GM12878 (cell line): ENCODE results near the gene SIRT3. TPM values are rescaled to one million over a fixed set of nuclear protein-coding genes. Genes with fewer than 3 reads are reported as not detected.
"Not testable (repeated sequence)": the region's sequence is repeated elsewhere in the genome, so short reads cannot be mapped to it uniquely, and the experiment has no call there.

Source experiments
- ATAC-seq: fragments of 200-7000 bp; cut with Tn5 transposase; 3 replicates; pipeline ENCODE4 v1.9.1; 2020; ENCODE audit warnings: mild to moderate bottlenecking, moderate library complexity
- BruUV-seq: library from RNA; stranded (reverse); fragments of 400-500 nt; replicated peaks from 2 replicates; lab custom pipeline; 2021; lab: Mats Ljungman, UMichigan
- CTCF ChIA-PET: fragments of 300-600 bp; sonication (Branson Sonifier 250); formaldehyde crosslinking; extraction: SDS; loops from one replicate; lab custom pipeline; 2021; ENCODE audit warnings: inconsistent platforms; lab: Yijun Ruan, JAX
- POLR2A ChIA-PET: fragments of 350-600 bp; formaldehyde crosslinking; extraction: SDS; loops from one replicate; lab custom pipeline; 2021; ENCODE audit warnings: inconsistent platforms; lab: Charles Lee
- RAD21 ChIA-PET: fragments of 300-600 bp; sonication (Branson Sonifier 250); formaldehyde crosslinking; loops from one replicate; lab custom pipeline; 2023; ENCODE audit warnings: antibody characterized with exemption; ENCODE audit not compliant: unreplicated experiment; lab: Charles Lee
- SMC1A ChIA-PET: fragments of 300-600 bp; sonication (Branson Sonifier 250); formaldehyde crosslinking; loops from one replicate; lab custom pipeline; 2023; ENCODE audit not compliant: unreplicated experiment, uncharacterized antibody; lab: Charles Lee
- DNase-seq: peaks from one replicate; pipeline ENCODE4 v3.0.0-alpha.2; 2011; ENCODE audit warnings: low read depth, low spot score
- FAIRE-seq: peaks from 3 replicates; lab custom pipeline; 2011; peaks lifted over from hg19 to GRCh38; lab: Jason Lieb, UNC
- H2AFZ ChIP-seq: 2 replicates; pipeline ENCODE4 v1.6.0; 2011; ENCODE audit warnings: low read depth, low read length, control low read depth; ENCODE audit not compliant: control insufficient read depth
- H3K27ac ChIP-seq: 2 replicates; pipeline ENCODE4 v1.5.1; 2011; ENCODE audit warnings: control low read depth; ENCODE audit not compliant: control insufficient read depth, insufficient read depth
- H3K27me3 ChIP-seq, 2 experiments: replicated peaks in 1 of 2; 2 replicates each; pipeline versions ENCODE4 v1.6.0 to v1.6.1; 2011; ENCODE audit warnings: low read length in 1 of 2; ENCODE audit not compliant: control insufficient read depth in 2 of 2, insufficient read depth in 2 of 2
- H3K36me3 ChIP-seq, 2 experiments: 2 replicates each; pipeline ENCODE4 v1.5.1; 2011; ENCODE audit warnings: low read length in 1 of 2; ENCODE audit not compliant: control insufficient read depth in 2 of 2, insufficient read depth in 2 of 2
- H3K4me1 ChIP-seq: 2 replicates; pipeline ENCODE4 v1.6.1; 2011; ENCODE audit warnings: mild to moderate bottlenecking, low read length, moderate library complexity, mixed read lengths; ENCODE audit not compliant: control insufficient read depth, insufficient read depth
- H3K4me2 ChIP-seq: 2 replicates; pipeline ENCODE4 v1.6.0; 2011; ENCODE audit warnings: control low read depth; ENCODE audit not compliant: control insufficient read depth, insufficient read depth
- H3K4me3 ChIP-seq: fragments of 200-600 bp; sonication (generic); 2 replicates; pipeline ENCODE4 v1.5.1; 2016
- H3K79me2 ChIP-seq: 2 replicates; pipeline ENCODE4 v1.6.0; 2011; ENCODE audit warnings: low read length; ENCODE audit not compliant: control insufficient read depth, insufficient read depth
- H3K9ac ChIP-seq: 2 replicates; pipeline ENCODE4 v1.8.0; 2011; ENCODE audit warnings: low read length, control low read depth, mixed read lengths; ENCODE audit not compliant: control insufficient read depth, insufficient read depth
- H3K9me3 ChIP-seq: replicated peaks from 3 replicates; pipeline ENCODE4 v1.5.1; 2011; ENCODE audit warnings: mild to moderate bottlenecking, low read length; ENCODE audit not compliant: control insufficient read depth, insufficient read depth
- H4K20me1 ChIP-seq: 2 replicates; pipeline ENCODE4 v1.6.0; 2011; ENCODE audit not compliant: control insufficient read depth, insufficient read depth
- WGBS: methylation state at CpG from one replicate; pipeline ENCODE4 v1.1.6; 2016; ENCODE audit warnings: low lambda C conversion rate; ENCODE audit not compliant: insufficient replicate concordance, insufficient coverage; ENCODE audit errors: missing lambda C conversion rate; 5-methylcytosine and 5-hydroxymethylcytosine counted together
- in situ Hi-C: fragments of 300-500 bp; cut with MboI; formaldehyde crosslinking; loops from 9 replicates; pipeline ENCODE4 v1.14.3; 2018; ENCODE audit warnings: mixed read lengths
- intact Hi-C: fragments of 100-400 bp; cut with micrococcal nuclease; formaldehyde crosslinking; loops from one replicate; pipeline ENCODE4 v1.14.2; 2022; ENCODE audit not compliant: unreplicated experiment
- polyA plus RNA-seq, 11 experiments: library from polyadenylated mRNA; depleted of rRNA in 4 of 11; unstranded in 6 of 11; stranded (reverse) in 5 of 11; fragments of >200 nt; fragmentation: Nextera tagmentation in 4 of 11; fragmentation: Illumina TruSeq in 1 of 11; extraction: Ambion mirVana in 4 of 11; extraction: Trizol in 1 of 11; gene quantifications; 1 replicate in 1 of 11; 2 replicates in 10 of 11; pipeline versions ENCODE4 v1.2.1 to v1.2.3, GENCODE V29; 2011 to 2016; ENCODE audit warnings: inconsistent platforms in 2 of 11, missing spikeins in 2 of 11, low read depth in 1 of 11
- total RNA-seq, 4 experiments: library from RNA; depleted of rRNA in 3 of 4; stranded (reverse); fragments of >200 nt in 3 of 4; fragmentation: Illumina TruSeq in 1 of 4; extraction: Trizol in 1 of 4; gene quantifications; 2 replicates each; pipeline versions ENCODE4 v1.2.1 to v1.2.3, GENCODE V29; 2013 to 2021
- TF ChIP-seq, protein P1 (sequence below), 3 experiments: IDR thresholded peaks in 2 of 3; conservative IDR thresholded peaks in 1 of 3; 2 replicates each; pipeline ENCODE4 v1.5.1; 2011; ENCODE audit warnings: low read depth in 3 of 3, low read length in 3 of 3, mild to moderate bottlenecking in 3 of 3, control low read depth in 2 of 3, moderate library complexity in 2 of 3, inconsistent platforms in 1 of 3, mixed read lengths in 1 of 3; ENCODE audit not compliant: control insufficient read depth in 2 of 3, insufficient read depth in 1 of 3; ENCODE audit errors: extremely low read depth in 1 of 3

The SIRT3 gene
- total and polyA plus RNA-seq, 10 of the 15 experiments (the other 5 are each of a cell fraction or from before 2014, with no cell fraction given): 0.90 to 23.2 (median 12.6) TPM

DNA sequence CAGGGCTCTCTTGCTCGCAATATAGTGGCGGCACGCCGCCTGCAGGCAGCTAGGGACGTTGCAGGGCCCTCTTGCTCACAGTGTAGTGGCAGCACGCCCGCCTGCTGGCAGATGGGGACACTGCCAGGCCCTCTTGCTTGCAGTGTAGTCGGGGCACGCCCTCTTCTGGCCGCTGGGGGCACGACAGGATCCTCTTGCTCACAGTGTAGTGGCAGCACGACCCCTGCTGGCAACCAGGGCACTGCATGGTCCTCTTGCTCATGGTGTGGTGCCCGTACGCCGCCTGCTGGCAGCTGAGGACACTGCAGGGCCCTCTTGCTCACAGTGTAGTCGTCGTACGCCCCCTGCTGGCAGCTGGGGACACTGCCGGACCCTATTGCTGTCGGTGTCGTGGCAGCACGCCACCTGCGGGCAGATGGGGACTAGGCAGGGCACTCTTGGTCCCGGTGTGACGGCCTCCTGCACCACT lies 46.3 kb downstream of the SIRT3 start:
- FAIRE-seq, in situ Hi-C loops, RAD21 ChIA-PET, H3K4me1 ChIP-seq, SMC1A ChIA-PET, H3K9ac ChIP-seq, H2AFZ ChIP-seq, BruUV-seq, H3K36me3 ChIP-seq, H3K79me2 ChIP-seq, POLR2A ChIA-PET, intact Hi-C loops, H4K20me1 ChIP-seq, H3K4me2 ChIP-seq, DNase-seq, H3K4me3 ChIP-seq, H3K27ac ChIP-seq, H3K27me3 ChIP-seq, H3K9me3 ChIP-seq: not testable (repeated sequence)
- peak; percentile 93 for ATAC-seq
- CTCF ChIA-PET: interaction anchor here (0.6 kb wide), 1 partner anchor 82 kb away, joined by 3 read pairs; no protein-coding TSS in a partner anchor
- WGBS: 52% methylated on average over 11 of the region's 25 CpGs
- TF ChIP-seq, protein P1, sequence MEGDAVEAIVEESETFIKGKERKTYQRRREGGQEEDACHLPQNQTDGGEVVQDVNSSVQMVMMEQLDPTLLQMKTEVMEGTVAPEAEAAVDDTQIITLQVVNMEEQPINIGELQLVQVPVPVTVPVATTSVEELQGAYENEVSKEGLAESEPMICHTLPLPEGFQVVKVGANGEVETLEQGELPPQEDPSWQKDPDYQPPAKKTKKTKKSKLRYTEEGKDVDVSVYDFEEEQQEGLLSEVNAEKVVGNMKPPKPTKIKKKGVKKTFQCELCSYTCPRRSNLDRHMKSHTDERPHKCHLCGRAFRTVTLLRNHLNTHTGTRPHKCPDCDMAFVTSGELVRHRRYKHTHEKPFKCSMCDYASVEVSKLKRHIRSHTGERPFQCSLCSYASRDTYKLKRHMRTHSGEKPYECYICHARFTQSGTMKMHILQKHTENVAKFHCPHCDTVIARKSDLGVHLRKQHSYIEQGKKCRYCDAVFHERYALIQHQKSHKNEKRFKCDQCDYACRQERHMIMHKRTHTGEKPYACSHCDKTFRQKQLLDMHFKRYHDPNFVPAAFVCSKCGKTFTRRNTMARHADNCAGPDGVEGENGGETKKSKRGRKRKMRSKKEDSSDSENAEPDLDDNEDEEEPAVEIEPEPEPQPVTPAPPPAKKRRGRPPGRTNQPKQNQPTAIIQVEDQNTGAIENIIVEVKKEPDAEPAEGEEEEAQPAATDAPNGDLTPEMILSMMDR (IDR thresholded peaks at IDR 0.05 in 2 of 3, conservative IDR thresholded peaks at IDR 0.05 in 1 of 3; ENCODE audit: control insufficient read depth in 2 of 3, extremely low read depth in 1 of 3, insufficient read depth in 1 of 3, low read depth in 3 of 3, low read length in 3 of 3): peak in 2 of 3 experiments; percentile 31 to 41; a peak in 3 of 6 replicates

- H3K27ac ChIP-seq, POLR2A ChIA-PET, DNase-seq, H3K9me3 ChIP-seq, H3K4me1 ChIP-seq, H3K4me2 ChIP-seq, FAIRE-seq, H3K4me3 ChIP-seq, RAD21 ChIA-PET, intact Hi-C loops, BruUV-seq, H3K36me3 ChIP-seq, CTCF ChIA-PET, H3K9ac ChIP-seq, H3K27me3 ChIP-seq, ATAC-seq, H4K20me1 ChIP-seq, SMC1A ChIA-PET, in situ Hi-C loops, H3K79me2 ChIP-seq, H2AFZ ChIP-seq: not testable (repeated sequence)
- 95% methylated on average over 43 of the region's 55 CpGs for WGBS
Measured at GRCh38 chr11:189200-189783, 46.9 kb downstream of the SIRT3 start.
